Osteoblast (primary cell): ENCODE results near the gene SPG7. TPM values are rescaled to one million over a fixed set of nuclear protein-coding genes. Genes with fewer than 3 reads are reported as not detected.

Experiments used
- DNase-seq: peaks from one replicate; pipeline ENCODE4 v3.0.0; 2011; ENCODE audit warnings: low spot score, mixed read lengths; ENCODE audit not compliant: insufficient read length; ENCODE audit errors: missing footprints
- H2AFZ ChIP-seq: 2 replicates; pipeline ENCODE4 v1.6.0; 2011; ENCODE audit warnings: mild to moderate bottlenecking, low read length
- H3K27ac ChIP-seq: 2 replicates; pipeline ENCODE4 v1.5.1; 2011; ENCODE audit warnings: mild to moderate bottlenecking, low read depth, low read length, moderate library complexity
- H3K27me3 ChIP-seq: 2 replicates; pipeline ENCODE4 v1.6.0; 2012; ENCODE audit warnings: mild to moderate bottlenecking, control low read depth, inconsistent platforms, low read length, moderate library complexity; ENCODE audit not compliant: insufficient read depth
- H3K36me3 ChIP-seq: 2 replicates; pipeline ENCODE4 v1.5.1; 2011; ENCODE audit warnings: mild to moderate bottlenecking, low read length, control low read depth, moderate library complexity; ENCODE audit not compliant: insufficient read depth
- H3K4me1 ChIP-seq: 2 replicates; pipeline ENCODE4 v1.5.1; 2011; ENCODE audit warnings: mild to moderate bottlenecking, low read length, control low read depth, moderate library complexity; ENCODE audit not compliant: insufficient read depth
- H3K4me2 ChIP-seq: 2 replicates; pipeline ENCODE4 v1.6.0; 2011; ENCODE audit warnings: mild to moderate bottlenecking, low read length; ENCODE audit not compliant: insufficient read depth
- H3K4me3 ChIP-seq: fragments of 200-600 bp; sonication (generic); 3 replicates; pipeline ENCODE4 v1.5.1; 2012; ENCODE audit warnings: mild to moderate bottlenecking, low read length, inconsistent platforms; ENCODE audit not compliant: insufficient read depth
- H3K79me2 ChIP-seq: 2 replicates; pipeline ENCODE4 v1.6.0; 2012; ENCODE audit warnings: mild to moderate bottlenecking, low read length, control low read depth, inconsistent platforms; ENCODE audit not compliant: insufficient read depth
- H3K9me3 ChIP-seq: 2 replicates; pipeline ENCODE4 v1.5.1; 2011; ENCODE audit warnings: low read depth, low read length, control low read depth
- H4K20me1 ChIP-seq: 2 replicates; pipeline ENCODE4 v1.6.0; 2012; ENCODE audit warnings: mild to moderate bottlenecking, low read length, control low read depth; ENCODE audit not compliant: insufficient read depth
- total RNA-seq: library from RNA; depleted of rRNA; stranded (reverse); fragments of >200 nt; gene quantifications from 2 replicates; pipeline ENCODE4 v1.2.3, GENCODE V29; 2012
- TF ChIP-seq, protein P1 (sequence below): IDR thresholded peaks from 2 replicates; pipeline ENCODE4 v1.5.1; 2011; ENCODE audit warnings: mild to moderate bottlenecking, low read depth, low read length, moderate library complexity; ENCODE audit errors: extremely low read depth

Gene SPG7
- total RNA-seq, 1 donor = 85.8 TPM

- H2AFZ ChIP-seq = no peak overlapping the region
- H3K27me3 ChIP-seq = no peaks in the 10 kb centered on the region
- H3K4me2 ChIP-seq = no peak overlapping the region
- peaks cover 66% of the 10 kb centered on the region for H3K36me3 ChIP-seq
- no peaks in the 10 kb centered on the region for H4K20me1 ChIP-seq
- peaks cover 6% of the 10 kb centered on the region for H3K79me2 ChIP-seq
- DNase-seq = peak; percentile 83
- no peak overlapping the region for H3K27ac ChIP-seq
- no peaks in the 10 kb centered on the region for H3K9me3 ChIP-seq
- H3K4me1 ChIP-seq = no peaks in the 10 kb centered on the region
- no peak overlapping the region for H3K4me3 ChIP-seq
- TF ChIP-seq, protein P1, sequence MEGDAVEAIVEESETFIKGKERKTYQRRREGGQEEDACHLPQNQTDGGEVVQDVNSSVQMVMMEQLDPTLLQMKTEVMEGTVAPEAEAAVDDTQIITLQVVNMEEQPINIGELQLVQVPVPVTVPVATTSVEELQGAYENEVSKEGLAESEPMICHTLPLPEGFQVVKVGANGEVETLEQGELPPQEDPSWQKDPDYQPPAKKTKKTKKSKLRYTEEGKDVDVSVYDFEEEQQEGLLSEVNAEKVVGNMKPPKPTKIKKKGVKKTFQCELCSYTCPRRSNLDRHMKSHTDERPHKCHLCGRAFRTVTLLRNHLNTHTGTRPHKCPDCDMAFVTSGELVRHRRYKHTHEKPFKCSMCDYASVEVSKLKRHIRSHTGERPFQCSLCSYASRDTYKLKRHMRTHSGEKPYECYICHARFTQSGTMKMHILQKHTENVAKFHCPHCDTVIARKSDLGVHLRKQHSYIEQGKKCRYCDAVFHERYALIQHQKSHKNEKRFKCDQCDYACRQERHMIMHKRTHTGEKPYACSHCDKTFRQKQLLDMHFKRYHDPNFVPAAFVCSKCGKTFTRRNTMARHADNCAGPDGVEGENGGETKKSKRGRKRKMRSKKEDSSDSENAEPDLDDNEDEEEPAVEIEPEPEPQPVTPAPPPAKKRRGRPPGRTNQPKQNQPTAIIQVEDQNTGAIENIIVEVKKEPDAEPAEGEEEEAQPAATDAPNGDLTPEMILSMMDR = no peak
Observed at GRCh38 chr16:89544713-89545043, 36.5 kb downstream of the SPG7 start.

GRCh38 chr16:89545044-89545830 is 37.0 kb downstream of the SPG7 start:
- peak; percentile 84 for DNase-seq
- peaks cover 6% of the 10 kb centered on the region for H3K79me2 ChIP-seq
- no peaks in the 10 kb centered on the region for H3K9me3 ChIP-seq
- no peaks in the 10 kb centered on the region for H4K20me1 ChIP-seq
- H3K4me3 ChIP-seq = no peak overlapping the region
- TF ChIP-seq, protein P1 = no peak
- no peak overlapping the region for H2AFZ ChIP-seq
- H3K4me2 ChIP-seq = no peak overlapping the region
- H3K27me3 ChIP-seq = no peaks in the 10 kb centered on the region
- H3K36me3 ChIP-seq = peaks cover 64% of the 10 kb centered on the region
- H3K27ac ChIP-seq = no peak overlapping the region
- H3K4me1 ChIP-seq = no peaks in the 10 kb centered on the region

GRCh38 chr16:89545831-89546574 is 37.8 kb downstream of the SPG7 start:
- Histone ChIP-seq H3K36me3 (peaks cover 69% of the 10 kb centered on the region), H3K79me2 (peaks cover 6% of the 10 kb centered on the region), H4K20me1 (no peaks in the 10 kb centered on the region), H3K27ac (no peak overlapping the region), H3K9me3 (no peaks in the 10 kb centered on the region), H3K4me3 (no peak overlapping the region), H3K4me2 (no peak overlapping the region), H3K27me3 (no peaks in the 10 kb centered on the region), H3K4me1 (no peaks in the 10 kb centered on the region), H2AFZ (no peak overlapping the region)
- no peak for DNase-seq
- TF ChIP-seq, protein P1 = no peak

GRCh38 chr16:89546781-89547180 is 38.6 kb downstream of the SPG7 start:
- Histone ChIP-seq H3K4me2 (no peak overlapping the region), H3K4me1 (no peaks in the 10 kb centered on the region), H3K9me3 (no peaks in the 10 kb centered on the region), H3K36me3 (peaks cover 68% of the 10 kb centered on the region), H4K20me1 (no peaks in the 10 kb centered on the region), H3K27ac (no peak overlapping the region), H3K79me2 (peaks cover 6% of the 10 kb centered on the region), H3K27me3 (no peaks in the 10 kb centered on the region), H3K4me3 (no peak overlapping the region), H2AFZ (no peak overlapping the region)
- DNase-seq = no peak
- TF ChIP-seq, protein P1 = no peak
